Esophagus muscularis mucosa (tissue), 3 donors: ENCODE measurements around the gene RAPGEF1.

Experiments
- CTCF ChIP-seq, 3 experiments: fragments of 200-600 bp in 2 of 3; fragments of 450-650 bp in 1 of 3; sonication (generic) in 2 of 3; IDR thresholded peaks; one replicate each; pipeline ENCODE4 v1.5.1; 2017 to 2019; ENCODE audit warnings: antibody characterized with exemption in 3 of 3, mild to moderate bottlenecking in 2 of 3, moderate library complexity in 1 of 3
- POLR2A ChIP-seq: fragments of 450-650 bp; IDR thresholded peaks from one replicate; pipeline ENCODE4 v1.6.1; 2017; ENCODE audit warnings: antibody characterized with exemption, moderate library complexity, mild to moderate bottlenecking, low read depth
- POLR2AphosphoS5 ChIP-seq, 2 donors: sonication (generic); formaldehyde crosslinking; IDR thresholded peaks; one replicate each; pipeline ENCODE4 v1.6.1; 2017; ENCODE audit warnings: antibody characterized with exemption in 2 of 2

- TF ChIP-seq CTCF (IDR thresholded peaks at IDR 0.05) (no peak), POLR2A (no peak), POLR2AphosphoS5 (IDR thresholded peaks at IDR 0.05) (no peak)
These were observed 103.3 kb downstream of the RAPGEF1 start for GRCh38 chr9:131636593-131636992.
